ENCODE data around the gene RPL7A. TPM values are rescaled to one million over a fixed set of nuclear protein-coding genes. Genes with fewer than 3 reads are reported as not detected.

The RPL7A gene
- total and polyA plus RNA-seq, 2 of the 13 experiments (the other 11 are each of a cell fraction or from before 2014, with no cell fraction given): 2,401 to 2,938 TPM

GRCh38 chr9:133366435-133366834, 18.4 kb downstream of the RPL7A start (continued):
- TF ChIP-seq, protein P1, sequence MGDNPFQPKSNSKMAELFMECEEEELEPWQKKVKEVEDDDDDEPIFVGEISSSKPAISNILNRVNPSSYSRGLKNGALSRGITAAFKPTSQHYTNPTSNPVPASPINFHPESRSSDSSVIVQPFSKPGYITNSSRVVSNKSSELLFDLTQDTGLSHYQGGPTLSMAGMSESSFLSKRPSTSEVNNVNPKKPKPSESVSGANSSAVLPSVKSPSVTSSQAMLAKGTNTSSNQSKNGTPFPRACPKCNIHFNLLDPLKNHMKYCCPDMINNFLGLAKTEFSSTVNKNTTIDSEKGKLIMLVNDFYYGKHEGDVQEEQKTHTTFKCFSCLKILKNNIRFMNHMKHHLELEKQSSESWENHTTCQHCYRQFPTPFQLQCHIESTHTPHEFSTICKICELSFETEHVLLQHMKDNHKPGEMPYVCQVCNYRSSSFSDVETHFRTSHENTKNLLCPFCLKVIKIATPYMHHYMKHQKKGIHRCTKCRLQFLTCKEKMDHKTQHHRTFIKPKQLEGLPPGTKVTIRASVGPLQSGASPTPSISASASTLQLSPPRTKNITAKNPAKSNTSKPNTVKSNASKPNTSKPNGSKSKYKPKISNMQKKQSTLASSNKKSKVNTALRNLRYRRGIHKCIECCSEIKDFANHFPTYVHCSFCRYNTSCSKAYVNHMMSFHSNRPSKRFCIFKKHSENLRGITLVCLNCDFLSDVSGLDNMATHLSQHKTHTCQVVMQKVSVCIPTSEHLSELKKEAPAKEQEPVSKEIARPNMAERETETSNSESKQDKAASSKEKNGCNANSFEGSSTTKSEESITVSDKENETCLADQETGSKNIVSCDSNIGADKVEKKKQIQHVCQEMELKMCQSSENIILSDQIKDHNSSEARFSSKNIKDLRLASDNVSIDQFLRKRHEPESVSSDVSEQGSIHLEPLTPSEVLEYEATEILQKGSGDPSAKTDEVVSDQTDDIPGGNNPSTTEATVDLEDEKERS (CRISPR knock-in tag; IDR thresholded peaks at IDR 0.05): no peak
- TF ChIP-seq ZNF276 (CRISPR knock-in tag; IDR thresholded peaks at IDR 0.05; ENCODE audit: low read depth) (no peak), ZEB1 (IDR thresholded peaks at IDR 0.05; ENCODE audit: insufficient replicate concordance, low read depth) (no peak), U2AF2 (IDR thresholded peaks at IDR 0.05; ENCODE audit: low read depth, low read length) (no peak), MAFG (CRISPR knock-in tag; IDR thresholded peaks at IDR 0.05) (no peak), ZNF550 (CRISPR knock-in tag; IDR thresholded peaks at IDR 0.05; ENCODE audit: borderline replicate concordance) (no peak), HNF4G (IDR thresholded peaks at IDR 0.05; ENCODE audit: borderline replicate concordance, low read depth, low read length) (no peak), HNF4G (CRISPR knock-in tag; IDR thresholded peaks at IDR 0.05; ENCODE audit: borderline replicate concordance, low read depth) (no peak), MAZ (IDR thresholded peaks at IDR 0.05; ENCODE audit: borderline replicate concordance, low read depth, low read length) (no peak), MAZ (CRISPR knock-in tag; IDR thresholded peaks at IDR 0.05; ENCODE audit: low read depth) (no peak), ZNF720 (CRISPR knock-in tag; IDR thresholded peaks at IDR 0.05) (no peak), ZNF484 (CRISPR knock-in tag; IDR thresholded peaks at IDR 0.05; ENCODE audit: borderline replicate concordance, low read depth) (no peak)
- TF ChIP-seq, protein P2, sequence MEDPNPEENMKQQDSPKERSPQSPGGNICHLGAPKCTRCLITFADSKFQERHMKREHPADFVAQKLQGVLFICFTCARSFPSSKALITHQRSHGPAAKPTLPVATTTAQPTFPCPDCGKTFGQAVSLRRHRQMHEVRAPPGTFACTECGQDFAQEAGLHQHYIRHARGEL (CRISPR knock-in tag; IDR thresholded peaks at IDR 0.05): no peak

All from HepG2 (cell line).